HEK293T (cell line): ENCODE data around the gene KCNK7.

Experiments
- FOXK2 ChIP-seq: fragments of 450-650 bp; IDR thresholded peaks from 2 replicates; pipeline ENCODE4 v1.6.1; 2016; ENCODE audit warnings: mild to moderate bottlenecking
- NFRKB ChIP-seq: fragments of 450-650 bp; IDR thresholded peaks from 2 replicates; pipeline ENCODE4 v1.6.1; 2016; ENCODE audit warnings: mild to moderate bottlenecking, moderate library complexity
- TARDBP ChIP-seq: fragments of 450-650 bp; IDR thresholded peaks from 2 replicates; pipeline ENCODE4 v1.6.1; 2016

DNA sequence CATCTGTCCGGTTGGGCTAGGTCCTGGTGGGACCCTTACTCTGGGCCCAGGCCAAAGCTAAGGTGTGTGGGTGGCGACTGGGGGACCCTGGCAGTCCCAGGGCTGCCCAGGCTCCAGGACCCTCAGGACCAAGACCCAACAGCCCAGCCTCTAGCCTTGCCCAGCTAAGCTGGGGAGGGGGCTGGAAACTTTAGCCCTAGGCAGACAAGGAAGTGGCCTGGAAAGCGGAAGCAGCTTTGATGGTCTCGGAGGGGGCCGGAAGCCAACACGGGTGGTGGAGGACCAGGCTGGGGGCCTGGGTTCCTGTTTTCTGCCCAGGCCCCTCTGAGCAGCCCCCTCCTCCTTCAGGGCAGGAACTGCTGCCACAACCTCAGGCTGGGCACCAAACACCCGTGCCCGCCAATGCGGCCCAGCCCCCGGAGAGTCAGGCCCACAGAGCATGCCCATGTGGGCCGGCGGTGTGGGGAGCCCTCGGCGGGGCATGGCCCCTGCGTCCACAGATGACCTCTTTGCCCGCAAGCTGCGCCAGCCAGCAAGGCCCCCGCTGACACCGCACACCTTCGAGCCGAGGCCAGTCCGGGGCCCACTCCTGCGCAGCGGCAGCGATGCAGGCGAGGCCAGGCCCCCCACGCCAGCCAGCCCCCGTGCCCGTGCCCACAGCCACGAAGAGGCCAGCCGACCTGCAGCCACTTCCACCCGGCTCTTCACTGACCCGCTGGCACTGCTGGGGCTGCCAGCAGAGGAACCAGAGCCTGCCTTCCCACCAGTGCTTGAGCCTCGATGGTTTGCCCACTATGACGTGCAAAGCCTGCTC is 45.1 kb upstream of the KCNK7 start:
- TF ChIP-seq NFRKB (no peak), FOXK2 (no peak), TARDBP (no peak)
